GM23338 (cell line): ENCODE measurements around the gene C4BPA. TPM values are rescaled to one million over a fixed set of nuclear protein-coding genes. Genes with fewer than 3 reads are reported as not detected.

Source experiments
- ATAC-seq: fragments of 200-7000 bp; cut with Tn5 transposase; 3 replicates; pipeline ENCODE4 v1.9.1; 2020
- DNase-seq: peaks from one replicate; pipeline ENCODE4 v3.0.0-alpha.2; 2015; ENCODE audit warnings: low spot score
- H2AFZ ChIP-seq: fragments of 200-600 bp; sonication (generic); 2 replicates; pipeline ENCODE4 v1.8.0; 2016; ENCODE audit warnings: antibody characterized with exemption, mild to moderate bottlenecking, moderate library complexity
- H3F3A ChIP-seq: fragments of 200-600 bp; sonication (generic); replicated peaks from 2 replicates; pipeline ENCODE4 v1.8.0; 2017; ENCODE audit warnings: antibody characterized with exemption, mixed run types, low read depth
- H3K27ac ChIP-seq: fragments of 200-600 bp; sonication (generic); 2 replicates; pipeline ENCODE4 v1.6.1; 2016; ENCODE audit warnings: low read depth
- H3K27me3 ChIP-seq: fragments of 200-600 bp; sonication (generic); 2 replicates; pipeline ENCODE4 v1.8.0; 2016; ENCODE audit warnings: mild to moderate bottlenecking, mixed run types, moderate library complexity; ENCODE audit not compliant: insufficient read depth
- H3K36me3 ChIP-seq: fragments of 200-600 bp; sonication (generic); 2 replicates; pipeline ENCODE4 v1.8.0; 2016; ENCODE audit warnings: mild to moderate bottlenecking; ENCODE audit not compliant: insufficient read depth
- H3K4me1 ChIP-seq: fragments of 200-600 bp; sonication (generic); 2 replicates; pipeline ENCODE4 v1.8.0; 2016; ENCODE audit warnings: mild to moderate bottlenecking, moderate library complexity; ENCODE audit not compliant: insufficient read depth
- H3K4me2 ChIP-seq: fragments of 200-600 bp; sonication (generic); 2 replicates; pipeline ENCODE4 v1.7.1; 2017; ENCODE audit warnings: mixed run types
- H3K4me3 ChIP-seq: fragments of 200-600 bp; sonication (generic); 2 replicates; pipeline ENCODE4 v1.6.1; 2016; ENCODE audit warnings: mixed run types
- H3K79me2 ChIP-seq: fragments of 200-600 bp; sonication (generic); replicated peaks from 2 replicates; pipeline ENCODE4 v1.8.0; 2017; ENCODE audit warnings: mild to moderate bottlenecking; ENCODE audit not compliant: insufficient read depth
- H3K9me2 ChIP-seq: fragments of 200-600 bp; sonication (generic); 2 replicates; pipeline ENCODE4 v1.8.0; 2017; ENCODE audit not compliant: insufficient read depth
- H4K20me1 ChIP-seq: fragments of 200-600 bp; sonication (generic); replicated peaks from 2 replicates; pipeline ENCODE4 v1.8.0; 2017; ENCODE audit warnings: mild to moderate bottlenecking; ENCODE audit not compliant: insufficient read depth
- H3K27ac Mint-ChIP-seq: 2 replicates; pipeline ENCODE4 v1.8.0; 2020; ENCODE audit warnings: inconsistent platforms, mild to moderate bottlenecking, moderate library complexity, mixed read lengths
- H3K27me3 Mint-ChIP-seq: 3 replicates; pipeline ENCODE4 v1.8.0; 2022; ENCODE audit warnings: low read depth, mild to moderate bottlenecking, moderate library complexity, mixed read lengths, inconsistent platforms; ENCODE audit not compliant: insufficient read depth, poor library complexity
- H3K36me3 Mint-ChIP-seq: 3 replicates; pipeline ENCODE4 v1.8.0; 2021; ENCODE audit warnings: low read depth, mild to moderate bottlenecking, inconsistent platforms, moderate library complexity, mixed read lengths
- H3K4me1 Mint-ChIP-seq: 3 replicates; pipeline ENCODE4 v1.8.0; 2020; ENCODE audit warnings: mild to moderate bottlenecking, inconsistent platforms, mixed read lengths
- H3K4me3 Mint-ChIP-seq: 3 replicates; pipeline ENCODE4 v1.8.0; 2021; ENCODE audit warnings: moderate library complexity, mild to moderate bottlenecking, inconsistent platforms, mixed read lengths
- H3K9me3 Mint-ChIP-seq: 3 replicates; pipeline ENCODE4 v1.8.0; 2020; ENCODE audit warnings: moderate library complexity, mild to moderate bottlenecking, inconsistent platforms, mixed read lengths
- CREB1 ChIP-seq: fragments of 250-450 bp; sonication (Bioruptor Pico); IDR thresholded peaks from 2 replicates; pipeline ENCODE4 v1.5.0; 2020; ENCODE audit warnings: low read depth, mild to moderate bottlenecking, moderate library complexity
- CTCF ChIP-seq, 2 experiments: fragments of 200-600 bp in 1 of 2; sonication (generic) in 1 of 2; conservative IDR thresholded peaks; 2 replicates each; pipeline versions ENCODE4 v1.5.1 to v1.6.1; 2016 to 2017; ENCODE audit warnings: antibody characterized with exemption in 2 of 2, low read depth in 2 of 2, mild to moderate bottlenecking in 2 of 2, moderate library complexity in 1 of 2
- ETS1 ChIP-seq: IDR thresholded peaks from 2 replicates; pipeline ENCODE4 v1.6.1; 2016; ENCODE audit warnings: antibody characterized with exemption
- EZH2 ChIP-seq: fragments of 200-600 bp; sonication (generic); IDR thresholded peaks from one replicate; pipeline ENCODE4 v1.8.0; 2017; ENCODE audit warnings: antibody characterized with exemption, mild to moderate bottlenecking, low read depth; ENCODE audit not compliant: unreplicated experiment
- NANOG ChIP-seq: IDR thresholded peaks from 2 replicates; pipeline ENCODE4 v1.6.1; 2016; ENCODE audit warnings: antibody characterized with exemption, borderline replicate concordance
- POLR2AphosphoS5 ChIP-seq: IDR thresholded peaks from 2 replicates; pipeline ENCODE4 v1.6.1; 2016; ENCODE audit warnings: antibody characterized with exemption, low read depth
- REST ChIP-seq: IDR thresholded peaks from one replicate; pipeline ENCODE4 v1.6.1; 2018; ENCODE audit warnings: antibody characterized with exemption; ENCODE audit not compliant: unreplicated experiment
- STAT1 ChIP-seq: IDR thresholded peaks from one replicate; pipeline ENCODE4 v1.6.1; 2016; ENCODE audit warnings: antibody characterized with exemption; ENCODE audit not compliant: unreplicated experiment
- ZNF114 ChIP-seq: fragments of 250-450 bp; sonication (Bioruptor Pico); IDR thresholded peaks from 2 replicates; pipeline ENCODE4 v1.5.0; 2020; ENCODE audit warnings: mild to moderate bottlenecking, moderate library complexity
- ZNF462 ChIP-seq: fragments of 250-450 bp; sonication (Bioruptor Pico); IDR thresholded peaks from 2 replicates; pipeline ENCODE4 v1.5.0; 2020; ENCODE audit warnings: mild to moderate bottlenecking, moderate library complexity
- polyA plus RNA-seq: library from polyadenylated mRNA; unstranded; fragments of >200 nt; fragmentation: Nextera tagmentation; extraction: Ambion mirVana; gene quantifications from 2 replicates; pipeline ENCODE4 v1.2.1, GENCODE V29; 2016
- total RNA-seq: library from RNA; depleted of rRNA; stranded (reverse); fragments of >200 nt; shearing (Covaris generic); gene quantifications from 2 replicates; pipeline ENCODE4 v1.2.3, GENCODE V29; 2014

The C4BPA gene
- total and polyA plus RNA-seq, 2 experiments from 2014 or later, result not detected

- H4K20me1 ChIP-seq, result no peaks in the 10 kb centered on the region
- H3K27ac ChIP-seq, result no peak overlapping the region
- no peak overlapping the region for H3K4me3 Mint-ChIP-seq
- no peak overlapping the region for H3K4me2 ChIP-seq
- H3K4me1 Mint-ChIP-seq, result no peaks in the 10 kb centered on the region
- no peak for ATAC-seq
- H3K27me3 Mint-ChIP-seq, result peaks cover 2% of the 10 kb centered on the region
- H3F3A ChIP-seq, result no peaks in the 10 kb centered on the region
- H2AFZ ChIP-seq, result no peak overlapping the region
- H3K79me2 ChIP-seq, result no peaks in the 10 kb centered on the region
- TF ChIP-seq ETS1, result no peak
- no peak for TF ChIP-seq REST
- no peak for TF ChIP-seq CTCF (conservative IDR thresholded peaks at IDR 0.05; ENCODE audit: low read depth in 2 of 2)
- no peak for TF ChIP-seq STAT1
- no peak for TF ChIP-seq ZNF114 (CRISPR knock-in tag)
- no peak for TF ChIP-seq ZNF462 (CRISPR knock-in tag)
- no peak for TF ChIP-seq NANOG
- TF ChIP-seq EZH2, result no peak
- TF ChIP-seq POLR2AphosphoS5, result no peak
- no peak for TF ChIP-seq CREB1 (CRISPR knock-in tag)
- no peaks in the 10 kb centered on the region for H3K4me1 ChIP-seq
- no peaks in the 10 kb centered on the region for H3K36me3 Mint-ChIP-seq
- H3K27ac Mint-ChIP-seq, result no peak overlapping the region
- H3K27me3 ChIP-seq, result no peaks in the 10 kb centered on the region
- no peak overlapping the region for H3K4me3 ChIP-seq
- H3K36me3 ChIP-seq, result no peaks in the 10 kb centered on the region
- DNase-seq, result no peak
- no peaks in the 10 kb centered on the region for H3K9me3 Mint-ChIP-seq
- H3K9me2 ChIP-seq, result no peaks in the 10 kb centered on the region; the same call in 1 of the 2 replicates
These were observed 82.5 kb downstream of the C4BPA start for GRCh38 chr1:207186503-207186902.
